Fibroblast of lung (primary cell): ENCODE results near the gene SPATA7. TPM values are rescaled to one million over a fixed set of nuclear protein-coding genes. Genes with fewer than 3 reads are reported as not detected.

Experiments
- DNase-seq, 2 donors: peaks; one replicate each; pipeline versions ENCODE4 v3.0.0 to v3.0.0-alpha.2; 2010; ENCODE audit warnings: low read depth in 2 of 2
- H2AFZ ChIP-seq: 2 replicates; pipeline ENCODE4 v1.5.1; 2012; ENCODE audit warnings: low read length, control low read depth, inconsistent platforms
- H3K27ac ChIP-seq: 2 replicates; pipeline ENCODE4 v1.5.1; 2011; ENCODE audit warnings: low read length, control low read depth; ENCODE audit not compliant: insufficient read depth
- H3K27me3 ChIP-seq: 2 replicates; pipeline ENCODE4 v1.5.1; 2011; ENCODE audit warnings: mild to moderate bottlenecking, low read length; ENCODE audit not compliant: control insufficient read depth, insufficient read depth
- H3K36me3 ChIP-seq: 2 replicates; pipeline ENCODE4 v1.5.1; 2011; ENCODE audit warnings: low read length; ENCODE audit not compliant: control insufficient read depth, insufficient read depth
- H3K4me1 ChIP-seq: 2 replicates; pipeline ENCODE4 v1.5.1; 2011; ENCODE audit warnings: low read length; ENCODE audit not compliant: control insufficient read depth, insufficient read depth; ENCODE audit errors: extremely low read depth
- H3K4me2 ChIP-seq: 2 replicates; pipeline ENCODE4 v1.5.1; 2011; ENCODE audit warnings: low read length, control low read depth; ENCODE audit not compliant: insufficient read depth; ENCODE audit errors: extremely low read depth
- H3K4me3 ChIP-seq, 4 experiments: fragments of 200-600 bp in 1 of 4; sonication (generic) in 1 of 4; replicated peaks in 1 of 4; 2 replicates each; pipeline ENCODE4 v1.5.1; 2011 to 2016; ENCODE audit warnings: low read length in 4 of 4, low read depth in 3 of 4, mild to moderate bottlenecking in 3 of 4, control low read depth in 2 of 4, inconsistent platforms in 1 of 4, mixed read lengths in 1 of 4; ENCODE audit not compliant: insufficient read depth in 1 of 4; ENCODE audit errors: control extremely low read depth in 1 of 4
- H3K79me2 ChIP-seq: 2 replicates; pipeline ENCODE4 v1.5.1; 2012; ENCODE audit warnings: mild to moderate bottlenecking, low read length, inconsistent platforms; ENCODE audit not compliant: control insufficient read depth, insufficient read depth
- H3K9ac ChIP-seq: 2 replicates; pipeline ENCODE4 v1.5.1; 2011; ENCODE audit warnings: mild to moderate bottlenecking, low read length, control low read depth; ENCODE audit not compliant: insufficient read depth
- H3K9me3 ChIP-seq: 2 replicates; pipeline ENCODE4 v1.5.1; 2012; ENCODE audit warnings: low read depth, low read length; ENCODE audit not compliant: control insufficient read depth, insufficient read depth
- H4K20me1 ChIP-seq: 2 replicates; pipeline ENCODE4 v1.5.1; 2011; ENCODE audit warnings: low read length; ENCODE audit not compliant: control insufficient read depth, insufficient read depth; ENCODE audit errors: extremely low read depth
- CTCF ChIP-seq, 2 donors: IDR thresholded peaks in 1 of 2; conservative IDR thresholded peaks in 1 of 2; 1 replicate in 1 of 2; 2 replicates in 1 of 2; pipeline ENCODE4 v1.5.1; 2011 to 2012; ENCODE audit warnings: low read length in 2 of 2, control low read depth in 1 of 2, inconsistent platforms in 1 of 2, low read depth in 1 of 2, mild to moderate bottlenecking in 1 of 2
- EZH2 ChIP-seq: IDR thresholded peaks from 2 replicates; pipeline ENCODE4 v1.5.1; 2012; ENCODE audit warnings: low read length, control low read depth, mild to moderate bottlenecking; ENCODE audit errors: missing control alignments
- polyA plus RNA-seq, 2 donors: library from polyadenylated mRNA; depleted of rRNA in 1 of 2; stranded (reverse) in 1 of 2; unstranded in 1 of 2; fragments of >200 nt; gene quantifications; 2 replicates each; pipeline ENCODE4 v1.2.1, GENCODE V29; 2011 to 2012; ENCODE audit warnings: missing spikeins in 1 of 2
- total RNA-seq: library from RNA; depleted of rRNA; stranded (reverse); fragments of >200 nt; gene quantifications from 2 replicates; pipeline ENCODE4 v1.2.1, GENCODE V29; 2014

SPATA7 gene
- total and polyA plus RNA-seq, 2 donors (not counting 1 experiment from before 2014, with no cell fraction given) = 8.4 to 26.4 TPM

DNA sequence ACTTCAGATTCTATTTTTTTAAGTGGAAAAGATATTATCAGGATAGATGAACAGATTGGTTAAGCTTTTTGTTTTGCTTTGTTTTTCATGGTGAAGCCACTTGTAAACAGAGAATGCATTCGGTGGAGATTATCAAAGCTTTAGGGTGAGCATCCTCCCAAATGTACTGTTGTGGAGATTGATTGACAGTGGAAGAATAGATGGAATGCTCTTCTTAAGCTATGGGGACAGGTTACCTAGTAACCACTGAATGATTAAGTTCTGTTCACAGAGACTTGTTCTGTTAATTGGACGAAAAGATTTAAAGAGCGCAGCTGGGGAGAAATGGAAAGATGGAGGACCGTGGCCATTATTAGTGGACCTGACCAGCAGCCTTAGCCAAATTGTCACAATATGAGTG, 21.8 kb upstream of the SPATA7 start:
- H3K4me3 ChIP-seq = no peak overlapping the region
- no peaks in the 10 kb centered on the region for H3K79me2 ChIP-seq
- no peak overlapping the region for H3K27ac ChIP-seq
- no peak for DNase-seq
- no peaks in the 10 kb centered on the region for H3K27me3 ChIP-seq
- H3K9ac ChIP-seq = no peak overlapping the region
- H3K4me2 ChIP-seq = no peak overlapping the region
- H3K9me3 ChIP-seq = no peaks in the 10 kb centered on the region
- no peaks in the 10 kb centered on the region for H3K4me1 ChIP-seq
- H2AFZ ChIP-seq = no peak overlapping the region
- H3K36me3 ChIP-seq = no peaks in the 10 kb centered on the region
- no peak for TF ChIP-seq CTCF (conservative IDR thresholded peaks at IDR 0.05 in 1 of 2, IDR thresholded peaks at IDR 0.05 in 1 of 2; ENCODE audit: low read depth in 1 of 2, low read length in 2 of 2)
- TF ChIP-seq EZH2 = no peak
- H4K20me1 ChIP-seq = no peaks in the 10 kb centered on the region

DNA sequence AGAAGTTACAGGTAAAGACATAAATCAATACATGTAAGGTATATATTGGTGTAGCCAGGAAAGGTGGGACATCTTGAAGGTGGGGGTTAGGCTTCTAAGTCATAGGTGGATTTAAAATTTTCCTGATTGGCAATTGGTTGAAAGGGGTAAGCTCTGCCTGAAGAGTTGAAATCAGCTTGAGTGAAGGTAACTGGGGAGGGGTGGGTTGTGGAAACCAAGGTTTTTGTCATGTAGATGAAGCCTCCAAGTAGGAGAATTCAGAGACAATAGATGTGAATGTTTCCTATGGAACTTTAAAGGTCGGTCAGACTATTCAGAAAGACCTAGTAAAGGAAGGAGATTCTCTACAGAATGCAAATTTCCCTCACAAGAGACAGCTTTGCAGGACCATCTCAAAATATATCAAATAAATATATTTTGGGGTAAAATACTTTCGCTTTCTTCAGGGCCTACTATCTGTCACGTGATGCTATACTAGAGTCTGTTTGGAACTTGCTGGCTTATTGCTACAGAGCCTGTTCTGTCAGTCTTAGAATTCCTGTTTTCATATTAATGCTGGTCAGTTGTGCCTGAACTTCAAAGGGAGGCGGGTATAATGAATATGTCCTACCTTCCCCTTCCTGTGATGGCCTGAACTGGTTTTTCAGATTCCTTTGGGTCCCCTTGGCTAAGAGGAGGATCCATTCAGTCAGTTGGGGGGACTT, 20.6 kb upstream of the SPATA7 start:
- no peaks in the 10 kb centered on the region for H3K36me3 ChIP-seq
- H3K4me2 ChIP-seq = no peak overlapping the region
- DNase-seq = no peak
- no peak overlapping the region for H3K27ac ChIP-seq
- TF ChIP-seq EZH2 (no peak), CTCF (conservative IDR thresholded peaks at IDR 0.05 in 1 of 2, IDR thresholded peaks at IDR 0.05 in 1 of 2; ENCODE audit: low read depth in 1 of 2, low read length in 2 of 2) (no peak)
- H3K79me2 ChIP-seq = no peaks in the 10 kb centered on the region
- H2AFZ ChIP-seq = no peak overlapping the region
- H4K20me1 ChIP-seq = no peaks in the 10 kb centered on the region
- no peak overlapping the region for H3K9ac ChIP-seq
- H3K27me3 ChIP-seq = no peaks in the 10 kb centered on the region
- no peak overlapping the region for H3K4me3 ChIP-seq
- no peaks in the 10 kb centered on the region for H3K4me1 ChIP-seq
- no peaks in the 10 kb centered on the region for H3K9me3 ChIP-seq

GRCh38 chr14:88369496-88369895, 16.0 kb upstream of the SPATA7 start:
- Histone ChIP-seq H3K27me3 (no peaks in the 10 kb centered on the region), H4K20me1 (no peaks in the 10 kb centered on the region), H3K9ac (no peak overlapping the region), H3K9me3 (no peaks in the 10 kb centered on the region), H3K4me1 (no peaks in the 10 kb centered on the region), H3K36me3 (no peaks in the 10 kb centered on the region), H2AFZ (no peak overlapping the region), H3K79me2 (no peaks in the 10 kb centered on the region), H3K4me3 (no peak overlapping the region), H3K27ac (no peak overlapping the region), H3K4me2 (no peak overlapping the region)
- DNase-seq = no peak
- no peak for TF ChIP-seq CTCF (conservative IDR thresholded peaks at IDR 0.05 in 1 of 2, IDR thresholded peaks at IDR 0.05 in 1 of 2; ENCODE audit: low read depth in 1 of 2, low read length in 2 of 2)
- no peak for TF ChIP-seq EZH2
